ENCODE data around the gene NDUFB5. TPM values are rescaled to one million over a fixed set of nuclear protein-coding genes. Genes with fewer than 3 reads are reported as not detected.

The NDUFB5 gene
- total RNA-seq, 1 experiment from 2014 or later = 116 TPM

DNA sequence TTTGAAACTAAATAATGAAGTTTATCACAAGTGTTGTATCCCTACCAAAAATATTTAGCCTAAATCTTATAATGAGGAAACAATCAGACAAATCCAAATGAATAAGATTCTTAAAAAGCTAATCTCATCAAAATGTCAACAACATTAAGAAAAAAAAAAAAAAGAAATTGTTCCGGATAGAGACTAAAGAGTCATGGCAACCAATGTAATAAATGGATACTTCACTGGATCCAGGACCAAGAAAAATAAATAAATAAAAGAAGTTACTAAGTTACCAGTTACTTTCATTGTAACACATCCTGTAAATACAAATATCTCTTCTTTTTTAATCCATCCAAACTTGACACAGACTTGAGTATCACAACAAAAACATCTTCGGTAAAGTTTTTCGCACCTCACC, 763 bp upstream of the NDUFB5 start:
- peak overlapping the region; percentile 76 to 87 for H3K4me3 ChIP-seq (replicated peaks in 1 of 2; ENCODE audit: low read depth in 1 of 2, low read length in 2 of 2)
- H3K9me2 ChIP-seq (ENCODE audit: insufficient read depth) = no peaks in the 10 kb centered on the region
- peaks cover 15 to 23% of the 10 kb centered on the region in 2 experiments; a peak in 3 of 4 replicates for H3K36me3 ChIP-seq (ENCODE audit: control insufficient read depth in 1 of 2, insufficient read depth in 2 of 2, low read length in 2 of 2)
- H2AFZ ChIP-seq (ENCODE audit: low read depth, low read length, poor library complexity, severe bottlenecking) = no peak overlapping the region
- H3K9me3 ChIP-seq (ENCODE audit: control insufficient read depth in 1 of 2, insufficient read depth in 1 of 2, low read depth in 1 of 2, low read length in 2 of 2) = no peaks in the 10 kb centered on the region
- H3K4me1 ChIP-seq (ENCODE audit: control insufficient read depth in 1 of 2, insufficient read depth in 2 of 2, low read length in 2 of 2) = peaks cover 5 to 8% of the 10 kb centered on the region in 2 experiments; a peak in 3 of 4 replicates
- H4K20me1 ChIP-seq (ENCODE audit: insufficient read depth) = no peaks in the 10 kb centered on the region
- RAD21 ChIA-PET (ENCODE audit: low non-redundant PET in 1 of 2, low total read pairs in 2 of 2, uncharacterized antibody in 2 of 2, unreplicated experiment in 2 of 2) = no interaction called here
- POLR2A ChIA-PET = no interaction called here
- peak overlapping the region; percentile 97 for H3K9ac ChIP-seq (ENCODE audit: low read length)
- H3K27me3 ChIP-seq (ENCODE audit: insufficient read depth, low read length) = no peaks in the 10 kb centered on the region
- peak overlapping the region; percentile 50; the same call in 1 of the 2 replicates for H3K27ac ChIP-seq (ENCODE audit: low read depth, low read length)
- H3K79me2 ChIP-seq (ENCODE audit: insufficient read depth, low read length) = peaks cover 80% of the 10 kb centered on the region
- DNase-seq (ENCODE audit: low read depth, low spot score) (no peak), ATAC-seq (no peak)
- intact Hi-C loops (cut with micrococcal nuclease) = loop anchor here (2.0 kb wide), 1 partner anchor 455 kb away; the partner anchor contains the start of gene PIK3CA
- H3K4me2 ChIP-seq (ENCODE audit: low read length) = peak overlapping the region; percentile 79
- no TSS peak for BruUV-seq (replicated peaks)
- CTCF ChIA-PET = no interaction called here
- TF ChIP-seq ATF3 (IDR thresholded peaks at IDR 0.05) (no peak), SIN3A (IDR thresholded peaks at IDR 0.05; ENCODE audit: low read depth) (no peak), POLR2AphosphoS5 (IDR thresholded peaks at IDR 0.05; ENCODE audit: low read depth, low read length) (no peak), JUND (IDR thresholded peaks at IDR 0.05) (no peak), ZNF274 (IDR thresholded peaks at IDR 0.05; ENCODE audit: low read depth, low read length) (no peak), RAD21 (IDR thresholded peaks at IDR 0.05; ENCODE audit: low read depth) (no peak), SP1 (IDR thresholded peaks at IDR 0.05; ENCODE audit: low read depth) (no peak), TCF7L2 (IDR thresholded peaks at IDR 0.05; ENCODE audit: borderline replicate concordance, extremely low read depth, insufficient read depth, insufficient read length) (no peak), ZFX (IDR thresholded peaks at IDR 0.05) (no peak), CEBPB (IDR thresholded peaks at IDR 0.05; ENCODE audit: low read depth) (no peak), EZH2 (IDR thresholded peaks at IDR 0.05) (no peak), EZH2phosphoT487 (IDR thresholded peaks at IDR 0.05; ENCODE audit: borderline replicate concordance) (no peak), CBX3 (IDR thresholded peaks at IDR 0.05; ENCODE audit: low read depth) (no peak)
- TF ChIP-seq, protein P1, sequence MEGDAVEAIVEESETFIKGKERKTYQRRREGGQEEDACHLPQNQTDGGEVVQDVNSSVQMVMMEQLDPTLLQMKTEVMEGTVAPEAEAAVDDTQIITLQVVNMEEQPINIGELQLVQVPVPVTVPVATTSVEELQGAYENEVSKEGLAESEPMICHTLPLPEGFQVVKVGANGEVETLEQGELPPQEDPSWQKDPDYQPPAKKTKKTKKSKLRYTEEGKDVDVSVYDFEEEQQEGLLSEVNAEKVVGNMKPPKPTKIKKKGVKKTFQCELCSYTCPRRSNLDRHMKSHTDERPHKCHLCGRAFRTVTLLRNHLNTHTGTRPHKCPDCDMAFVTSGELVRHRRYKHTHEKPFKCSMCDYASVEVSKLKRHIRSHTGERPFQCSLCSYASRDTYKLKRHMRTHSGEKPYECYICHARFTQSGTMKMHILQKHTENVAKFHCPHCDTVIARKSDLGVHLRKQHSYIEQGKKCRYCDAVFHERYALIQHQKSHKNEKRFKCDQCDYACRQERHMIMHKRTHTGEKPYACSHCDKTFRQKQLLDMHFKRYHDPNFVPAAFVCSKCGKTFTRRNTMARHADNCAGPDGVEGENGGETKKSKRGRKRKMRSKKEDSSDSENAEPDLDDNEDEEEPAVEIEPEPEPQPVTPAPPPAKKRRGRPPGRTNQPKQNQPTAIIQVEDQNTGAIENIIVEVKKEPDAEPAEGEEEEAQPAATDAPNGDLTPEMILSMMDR (IDR thresholded peaks at IDR 0.05 in 2 of 3, conservative IDR thresholded peaks at IDR 0.05 in 1 of 3; ENCODE audit: borderline replicate concordance in 1 of 3, insufficient read depth in 1 of 3, low read depth in 2 of 3, low read length in 2 of 3) = no peak
- TF ChIP-seq, protein P2, sequence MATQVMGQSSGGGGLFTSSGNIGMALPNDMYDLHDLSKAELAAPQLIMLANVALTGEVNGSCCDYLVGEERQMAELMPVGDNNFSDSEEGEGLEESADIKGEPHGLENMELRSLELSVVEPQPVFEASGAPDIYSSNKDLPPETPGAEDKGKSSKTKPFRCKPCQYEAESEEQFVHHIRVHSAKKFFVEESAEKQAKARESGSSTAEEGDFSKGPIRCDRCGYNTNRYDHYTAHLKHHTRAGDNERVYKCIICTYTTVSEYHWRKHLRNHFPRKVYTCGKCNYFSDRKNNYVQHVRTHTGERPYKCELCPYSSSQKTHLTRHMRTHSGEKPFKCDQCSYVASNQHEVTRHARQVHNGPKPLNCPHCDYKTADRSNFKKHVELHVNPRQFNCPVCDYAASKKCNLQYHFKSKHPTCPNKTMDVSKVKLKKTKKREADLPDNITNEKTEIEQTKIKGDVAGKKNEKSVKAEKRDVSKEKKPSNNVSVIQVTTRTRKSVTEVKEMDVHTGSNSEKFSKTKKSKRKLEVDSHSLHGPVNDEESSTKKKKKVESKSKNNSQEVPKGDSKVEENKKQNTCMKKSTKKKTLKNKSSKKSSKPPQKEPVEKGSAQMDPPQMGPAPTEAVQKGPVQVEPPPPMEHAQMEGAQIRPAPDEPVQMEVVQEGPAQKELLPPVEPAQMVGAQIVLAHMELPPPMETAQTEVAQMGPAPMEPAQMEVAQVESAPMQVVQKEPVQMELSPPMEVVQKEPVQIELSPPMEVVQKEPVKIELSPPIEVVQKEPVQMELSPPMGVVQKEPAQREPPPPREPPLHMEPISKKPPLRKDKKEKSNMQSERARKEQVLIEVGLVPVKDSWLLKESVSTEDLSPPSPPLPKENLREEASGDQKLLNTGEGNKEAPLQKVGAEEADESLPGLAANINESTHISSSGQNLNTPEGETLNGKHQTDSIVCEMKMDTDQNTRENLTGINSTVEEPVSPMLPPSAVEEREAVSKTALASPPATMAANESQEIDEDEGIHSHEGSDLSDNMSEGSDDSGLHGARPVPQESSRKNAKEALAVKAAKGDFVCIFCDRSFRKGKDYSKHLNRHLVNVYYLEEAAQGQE (IDR thresholded peaks at IDR 0.05; ENCODE audit: low read depth) = no peak
